Fibroblast of villous mesenchyme (primary cell): ENCODE measurements around the gene ZBTB20. TPM values are rescaled to one million over a fixed set of nuclear protein-coding genes. Genes with fewer than 3 reads are reported as not detected.

Experiments
- DNase-seq: peaks from one replicate; pipeline ENCODE4 v3.0.0-alpha.2; 2010; ENCODE audit warnings: low read depth
- H3K4me3 ChIP-seq: 2 replicates; pipeline ENCODE4 v1.5.1; 2011; ENCODE audit warnings: low read depth, mild to moderate bottlenecking, low read length
- total RNA-seq: library from RNA; depleted of rRNA; stranded (reverse); fragments of >200 nt; gene quantifications from 2 replicates; pipeline ENCODE4 v1.2.3, GENCODE V29; 2012
- TF ChIP-seq, protein P1 (sequence below): IDR thresholded peaks from 2 replicates; pipeline ENCODE4 v1.5.1; 2012; ENCODE audit warnings: low read depth, mild to moderate bottlenecking, low read length; ENCODE audit not compliant: insufficient read depth

Gene ZBTB20
- total RNA-seq, 1 donor: 28.1 TPM

DNA sequence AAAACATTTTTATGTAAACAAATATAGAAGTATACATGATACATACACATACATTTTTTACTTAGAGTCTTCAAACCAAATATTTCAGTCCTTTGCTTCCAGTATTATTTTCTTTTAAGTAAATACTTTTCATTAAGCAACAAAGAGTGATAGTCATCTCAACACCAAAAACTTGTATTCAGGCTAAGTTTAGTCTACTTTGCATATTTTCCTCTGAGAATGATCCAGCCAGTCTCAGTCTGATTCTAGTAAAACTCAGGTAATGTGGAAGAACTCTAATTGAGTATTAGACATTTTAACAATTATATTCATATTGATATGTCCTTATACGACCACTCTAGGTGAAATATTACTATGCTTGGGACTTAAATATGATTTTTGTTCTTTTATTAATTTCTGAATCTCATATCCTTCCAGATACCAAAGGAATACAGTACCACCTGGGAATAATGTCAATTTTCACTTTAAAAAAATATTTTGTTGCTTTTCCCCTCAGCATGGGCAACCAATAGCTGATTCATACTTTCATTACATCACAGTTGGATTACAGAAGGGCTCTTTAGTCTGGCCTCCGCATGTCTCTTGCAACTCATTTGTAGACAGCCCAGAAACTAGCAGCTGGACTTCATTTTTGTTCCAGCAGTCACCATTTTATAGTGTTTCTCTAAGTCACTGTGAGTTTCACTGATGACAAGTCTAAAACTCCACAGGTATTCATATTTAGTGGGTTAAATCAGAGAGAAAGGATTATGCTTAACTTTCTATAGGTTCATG, 390.4 kb downstream of the ZBTB20 start:
- TF ChIP-seq, protein P1, sequence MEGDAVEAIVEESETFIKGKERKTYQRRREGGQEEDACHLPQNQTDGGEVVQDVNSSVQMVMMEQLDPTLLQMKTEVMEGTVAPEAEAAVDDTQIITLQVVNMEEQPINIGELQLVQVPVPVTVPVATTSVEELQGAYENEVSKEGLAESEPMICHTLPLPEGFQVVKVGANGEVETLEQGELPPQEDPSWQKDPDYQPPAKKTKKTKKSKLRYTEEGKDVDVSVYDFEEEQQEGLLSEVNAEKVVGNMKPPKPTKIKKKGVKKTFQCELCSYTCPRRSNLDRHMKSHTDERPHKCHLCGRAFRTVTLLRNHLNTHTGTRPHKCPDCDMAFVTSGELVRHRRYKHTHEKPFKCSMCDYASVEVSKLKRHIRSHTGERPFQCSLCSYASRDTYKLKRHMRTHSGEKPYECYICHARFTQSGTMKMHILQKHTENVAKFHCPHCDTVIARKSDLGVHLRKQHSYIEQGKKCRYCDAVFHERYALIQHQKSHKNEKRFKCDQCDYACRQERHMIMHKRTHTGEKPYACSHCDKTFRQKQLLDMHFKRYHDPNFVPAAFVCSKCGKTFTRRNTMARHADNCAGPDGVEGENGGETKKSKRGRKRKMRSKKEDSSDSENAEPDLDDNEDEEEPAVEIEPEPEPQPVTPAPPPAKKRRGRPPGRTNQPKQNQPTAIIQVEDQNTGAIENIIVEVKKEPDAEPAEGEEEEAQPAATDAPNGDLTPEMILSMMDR: no peak
- H3K4me3 ChIP-seq: no peak overlapping the region
- DNase-seq: peak; percentile 35

DNA sequence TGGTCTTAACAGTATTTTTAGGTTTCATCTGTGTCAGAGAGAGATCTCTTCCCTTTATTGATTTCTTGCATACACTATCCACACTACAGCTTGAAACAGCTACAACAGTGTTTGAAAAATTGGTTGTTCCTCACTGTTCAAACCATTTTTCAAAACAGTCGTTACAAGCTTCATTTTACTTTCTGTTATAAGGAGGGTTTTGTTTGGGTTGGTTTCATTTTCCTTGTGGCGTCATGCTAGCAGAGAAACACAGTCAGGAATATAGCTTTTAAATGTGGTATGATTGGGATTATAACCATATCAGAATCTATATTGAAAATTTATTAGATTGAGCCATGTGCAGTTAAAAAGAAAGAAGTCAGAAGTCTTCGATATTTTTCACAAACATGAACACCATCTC, 400.6 kb downstream of the ZBTB20 start:
- TF ChIP-seq, protein P1: no peak
- peak; percentile 22 for DNase-seq
- H3K4me3 ChIP-seq: peak overlapping the region; percentile 0

- peak; percentile 74 for DNase-seq
- H3K4me3 ChIP-seq: no peak overlapping the region
- TF ChIP-seq, protein P1: no peak
Measured at GRCh38 chr3:114745322-114746240, 401.5 kb downstream of the ZBTB20 start.

DNA sequence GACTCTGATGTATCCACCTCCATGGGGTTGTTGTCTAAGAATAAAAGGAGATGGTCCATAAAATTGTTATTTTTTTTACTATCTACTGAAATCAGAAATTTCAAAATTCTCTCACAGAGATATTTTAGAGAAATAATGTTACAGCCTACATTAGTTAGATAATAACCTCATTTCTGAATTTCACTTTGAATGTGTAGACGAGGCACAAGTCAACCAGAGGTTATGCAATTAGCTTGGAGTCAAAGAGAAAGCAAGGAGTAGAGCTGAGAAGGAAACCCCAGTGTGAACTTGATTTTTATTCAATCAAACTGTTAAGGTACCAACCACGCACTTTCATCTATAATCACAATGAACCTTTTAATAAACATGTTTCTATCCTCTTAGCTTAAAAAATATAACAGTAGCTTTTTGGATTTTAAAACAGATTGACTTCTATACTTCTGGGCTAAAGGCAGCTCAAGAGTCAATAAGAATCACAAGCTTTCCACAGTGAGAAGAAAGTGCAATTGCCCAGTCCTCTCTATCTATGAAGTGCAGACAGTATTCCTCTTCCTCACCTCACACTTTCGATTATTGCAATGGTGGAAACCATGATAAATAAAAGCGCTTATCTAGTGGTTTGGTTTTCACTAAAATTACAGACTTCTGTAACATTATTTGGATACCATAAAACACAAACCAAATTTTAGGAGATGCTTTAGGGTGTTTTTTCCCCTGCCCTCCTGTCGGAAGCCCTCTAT, 403.2 kb downstream of the ZBTB20 start:
- H3K4me3 ChIP-seq: no peak overlapping the region
- DNase-seq: no peak
- TF ChIP-seq, protein P1: no peak

- no peak overlapping the region for H3K4me3 ChIP-seq
- DNase-seq: no peak
- TF ChIP-seq, protein P1: no peak
Measured at GRCh38 chr3:114741066-114741465, 406.0 kb downstream of the ZBTB20 start.

DNA sequence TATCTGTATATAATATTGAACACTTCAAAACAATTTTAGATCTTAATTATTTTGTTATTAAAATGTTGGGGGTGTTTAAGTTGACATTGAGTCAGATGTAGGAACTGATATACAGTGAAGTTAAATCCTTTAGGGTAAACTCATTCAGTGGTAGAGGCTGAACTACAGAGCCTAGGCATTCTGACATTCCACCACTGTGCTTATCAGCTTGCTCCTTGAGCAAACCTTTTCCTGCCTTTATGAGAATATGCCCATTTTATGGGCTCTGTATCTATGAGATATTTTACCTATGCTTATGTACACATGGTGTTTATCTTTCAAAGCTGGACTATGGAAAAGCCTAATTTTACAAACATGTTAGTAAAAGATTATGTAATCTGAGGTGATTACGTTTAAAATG, 407.5 kb downstream of the ZBTB20 start:
- no peak overlapping the region for H3K4me3 ChIP-seq
- TF ChIP-seq, protein P1: no peak
- DNase-seq: no peak
